B cell (primary cell): Measurements from ENCODE around the gene B4GALT7. TPM values are rescaled to one million over a fixed set of nuclear protein-coding genes. Genes with fewer than 3 reads are reported as not detected.

Experiments used
- ATAC-seq: fragments of 200-7000 bp; cut with Tn5 transposase; one replicate; pipeline ENCODE4 v1.10.0; 2021; ENCODE audit warnings: low read depth, mild to moderate bottlenecking, moderate number of reproducible peaks, moderate library complexity
- CTCF ChIA-PET: fragments of 350-600 bp; sonication (Branson Sonifier 250); formaldehyde crosslinking; loops from one replicate; lab custom pipeline; 2021; ENCODE audit warnings: antibody characterized with exemption, inconsistent platforms; lab: Charles Lee
- POLR2A ChIA-PET: fragments of 350-600 bp; sonication (Branson Sonifier 250); formaldehyde crosslinking; loops from one replicate; lab custom pipeline; 2021; ENCODE audit warnings: antibody characterized with exemption; lab: Charles Lee
- DNase-seq: peaks from one replicate; pipeline ENCODE4 v3.0.0; 2013
- H2AFZ ChIP-seq: 2 replicates; pipeline ENCODE4 v1.6.1; 2012; ENCODE audit warnings: mild to moderate bottlenecking, low read depth, low read length; ENCODE audit not compliant: insufficient read depth, poor library complexity, severe bottlenecking
- H3K27ac ChIP-seq, 2 donors: 1 replicate in 1 of 2; 2 replicates in 1 of 2; pipeline ENCODE4 v1.5.1; 2012 to 2013; ENCODE audit warnings: low read length in 2 of 2, mild to moderate bottlenecking in 2 of 2, moderate library complexity in 1 of 2
- H3K27me3 ChIP-seq, 4 experiments: fragments of 200-600 bp in 1 of 4; sonication (generic) in 1 of 4; replicated peaks in 1 of 4; 1 replicate in 2 of 4; 2 replicates in 2 of 4; pipeline versions ENCODE4 v1.6.1 to v1.7.0; 2013 to 2016; ENCODE audit warnings: low read length in 3 of 4, mild to moderate bottlenecking in 2 of 4, mixed read lengths in 1 of 4, moderate library complexity in 1 of 4; ENCODE audit not compliant: insufficient read depth in 4 of 4, control insufficient read depth in 3 of 4; ENCODE audit errors: control extremely low read depth in 1 of 4
- H3K36me3 ChIP-seq, 2 experiments: replicated peaks in 1 of 2; 1 replicate in 1 of 2; 2 replicates in 1 of 2; pipeline versions ENCODE4 v1.6.1 to v1.7.1; 2013; ENCODE audit warnings: low read length in 1 of 2; ENCODE audit not compliant: insufficient read depth in 2 of 2, control insufficient read depth in 1 of 2; ENCODE audit errors: control extremely low read depth in 1 of 2, extremely low read depth in 1 of 2
- H3K4me1 ChIP-seq, 2 donors: fragments of 200-600 bp in 1 of 2; sonication (generic) in 1 of 2; 1 replicate in 1 of 2; 2 replicates in 1 of 2; pipeline versions ENCODE4 v1.5.1 to v1.6.1; 2013 to 2017; ENCODE audit warnings: low read length in 2 of 2; ENCODE audit not compliant: control insufficient read depth in 2 of 2, insufficient read depth in 2 of 2
- H3K4me2 ChIP-seq: replicated peaks from 2 replicates; pipeline ENCODE3; 2012; ENCODE audit warnings: mild to moderate bottlenecking, low read depth, low read length; ENCODE audit not compliant: poor library complexity, severe bottlenecking
- H3K4me3 ChIP-seq, 5 experiments: fragments of 200-600 bp in 1 of 5; sonication (generic) in 1 of 5; 1 replicate in 3 of 5; 2 replicates in 2 of 5; pipeline versions ENCODE4 v1.5.1 to v1.7.0; 2011 to 2016; ENCODE audit warnings: low read length in 4 of 5, mild to moderate bottlenecking in 4 of 5, low read depth in 2 of 5, control low read depth in 1 of 5, moderate library complexity in 1 of 5; ENCODE audit not compliant: insufficient read depth in 1 of 5; ENCODE audit errors: control extremely low read depth in 1 of 5, extremely low read depth in 1 of 5
- H3K79me2 ChIP-seq: fragments of 200-600 bp; sonication (generic); one replicate; pipeline ENCODE4 v1.6.0; 2016; ENCODE audit warnings: low read length; ENCODE audit not compliant: control insufficient read depth, insufficient read depth
- H3K9ac ChIP-seq: fragments of 200-600 bp; sonication (generic); 2 replicates; pipeline ENCODE4 v1.6.1; 2017; ENCODE audit warnings: mild to moderate bottlenecking, low read length, moderate library complexity
- H3K9me3 ChIP-seq, 3 donors: one replicate each; pipeline versions ENCODE4 v1.6.1 to v1.7.1; 2013; ENCODE audit warnings: low read length in 2 of 3; ENCODE audit not compliant: control insufficient read depth in 2 of 3, insufficient read depth in 1 of 3; ENCODE audit errors: control extremely low read depth in 1 of 3
- H4K20me1 ChIP-seq: 2 replicates; pipeline ENCODE4 v1.6.0; 2012; ENCODE audit warnings: mild to moderate bottlenecking, low read length; ENCODE audit not compliant: insufficient read depth, control insufficient read depth, poor library complexity, severe bottlenecking
- H3K27ac Mint-ChIP-seq: one replicate; pipeline ENCODE4 v1.8.0; 2021; ENCODE audit warnings: mixed read lengths
- H3K27me3 Mint-ChIP-seq: one replicate; pipeline ENCODE4 v1.8.0; 2021; ENCODE audit warnings: mixed read lengths
- H3K4me1 Mint-ChIP-seq: one replicate; pipeline ENCODE4 v1.8.0; 2021; ENCODE audit warnings: mixed read lengths
- H3K4me3 Mint-ChIP-seq: one replicate; pipeline ENCODE4 v1.8.0; 2021; ENCODE audit warnings: mixed read lengths
- H3K9me3 Mint-ChIP-seq: one replicate; pipeline ENCODE4 v1.8.0; 2022; ENCODE audit warnings: mixed read lengths; ENCODE audit not compliant: insufficient read depth
- EZH2 ChIP-seq: IDR thresholded peaks from 2 replicates; pipeline ENCODE4 v1.6.1; 2012; ENCODE audit warnings: borderline replicate concordance, low read depth, mild to moderate bottlenecking, moderate library complexity, low read length; ENCODE audit not compliant: insufficient read depth, poor library complexity, severe bottlenecking
- WGBS: methylation state at CpG from one replicate; pipeline ENCODE4 v1.1.5; 2013; ENCODE audit warnings: missing lambda C conversion rate; ENCODE audit not compliant: insufficient coverage; 5-methylcytosine and 5-hydroxymethylcytosine counted together
- intact Hi-C: fragments of 100-400 bp; cut with micrococcal nuclease; formaldehyde crosslinking; loops from one replicate; pipeline ENCODE4 v1.10.0; 2022
- polyA plus RNA-seq: library from polyadenylated mRNA; depleted of rRNA; stranded (reverse); fragments of >200 nt; gene quantifications from 2 replicates; pipeline ENCODE4 v1.2.3, GENCODE V29; 2012
- total RNA-seq, 2 donors: library from RNA; stranded (reverse); fragments of 120-200 nt in 1 of 2; gene quantifications; 1 replicate in 1 of 2; 2 replicates in 1 of 2; pipeline versions ENCODE4 v1.2.3 to v1.2.4, GENCODE V29; 2013 to 2022
- TF ChIP-seq, protein P1 (sequence below): fragments of 200-600 bp; IDR thresholded peaks from one replicate; pipeline ENCODE4 v1.8.0; 2022; ENCODE audit warnings: antibody characterized with exemption, mild to moderate bottlenecking

B4GALT7 gene
- total and polyA plus RNA-seq, 2 donors (not counting 1 experiment from before 2014, with no cell fraction given) = 27.0 to 41.8 TPM

DNA sequence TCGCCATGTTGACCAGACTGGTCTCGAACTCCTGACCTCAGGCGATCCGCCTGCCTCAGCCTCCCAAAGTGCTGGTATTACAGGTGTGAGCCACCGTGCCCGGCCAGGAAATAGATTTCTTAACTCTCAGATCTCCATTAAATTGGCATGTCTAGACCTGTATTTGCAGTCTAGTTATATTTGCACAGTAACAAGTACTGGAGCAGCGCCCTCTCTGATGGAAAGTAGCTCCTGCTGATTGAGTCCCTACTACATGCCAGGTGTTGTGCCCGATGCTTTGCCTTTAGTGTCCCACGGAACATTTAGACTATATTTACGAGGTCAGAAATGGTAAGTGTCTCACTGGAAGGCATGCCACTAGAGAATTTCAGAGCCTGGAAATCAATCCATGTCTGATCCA is 23.8 kb upstream of the B4GALT7 start:
- Histone ChIP-seq H3K4me1 (no peaks in the 10 kb centered on the region), H3K36me3 (no peaks in the 10 kb centered on the region), H4K20me1 (no peaks in the 10 kb centered on the region), H3K9ac (no peak overlapping the region), H3K27me3 (peaks cover 0 to 5% (median under 1%) of the 10 kb centered on the region in 4 experiments), H3K4me2 (no peak overlapping the region), H3K4me3 (no peak overlapping the region), H2AFZ (no peak overlapping the region), H3K79me2 (no peaks in the 10 kb centered on the region), H3K27ac (no peak overlapping the region), H3K9me3 (peaks cover 0 to 2% (median 0%) of the 10 kb centered on the region in 3 donors)
- Mint-ChIP-seq H3K4me1 (no peaks in the 10 kb centered on the region), H3K27ac (no peak overlapping the region), H3K4me3 (no peak overlapping the region), H3K9me3 (no peaks in the 10 kb centered on the region), H3K27me3 (peaks cover 8% of the 10 kb centered on the region)
- POLR2A ChIA-PET = no interaction called here
- WGBS = 92% methylated on average over 8 of the region's 10 CpGs
- TF ChIP-seq, protein P1, sequence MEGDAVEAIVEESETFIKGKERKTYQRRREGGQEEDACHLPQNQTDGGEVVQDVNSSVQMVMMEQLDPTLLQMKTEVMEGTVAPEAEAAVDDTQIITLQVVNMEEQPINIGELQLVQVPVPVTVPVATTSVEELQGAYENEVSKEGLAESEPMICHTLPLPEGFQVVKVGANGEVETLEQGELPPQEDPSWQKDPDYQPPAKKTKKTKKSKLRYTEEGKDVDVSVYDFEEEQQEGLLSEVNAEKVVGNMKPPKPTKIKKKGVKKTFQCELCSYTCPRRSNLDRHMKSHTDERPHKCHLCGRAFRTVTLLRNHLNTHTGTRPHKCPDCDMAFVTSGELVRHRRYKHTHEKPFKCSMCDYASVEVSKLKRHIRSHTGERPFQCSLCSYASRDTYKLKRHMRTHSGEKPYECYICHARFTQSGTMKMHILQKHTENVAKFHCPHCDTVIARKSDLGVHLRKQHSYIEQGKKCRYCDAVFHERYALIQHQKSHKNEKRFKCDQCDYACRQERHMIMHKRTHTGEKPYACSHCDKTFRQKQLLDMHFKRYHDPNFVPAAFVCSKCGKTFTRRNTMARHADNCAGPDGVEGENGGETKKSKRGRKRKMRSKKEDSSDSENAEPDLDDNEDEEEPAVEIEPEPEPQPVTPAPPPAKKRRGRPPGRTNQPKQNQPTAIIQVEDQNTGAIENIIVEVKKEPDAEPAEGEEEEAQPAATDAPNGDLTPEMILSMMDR = no peak
- no peak for TF ChIP-seq EZH2
- no peak for ATAC-seq
- intact Hi-C loops = no loop called here
- DNase-seq = no peak
- CTCF ChIA-PET = interaction anchor here (0.9 kb wide), 1 partner anchor 11 kb away, joined by 3 read pairs; no protein-coding TSS in a partner anchor

DNA sequence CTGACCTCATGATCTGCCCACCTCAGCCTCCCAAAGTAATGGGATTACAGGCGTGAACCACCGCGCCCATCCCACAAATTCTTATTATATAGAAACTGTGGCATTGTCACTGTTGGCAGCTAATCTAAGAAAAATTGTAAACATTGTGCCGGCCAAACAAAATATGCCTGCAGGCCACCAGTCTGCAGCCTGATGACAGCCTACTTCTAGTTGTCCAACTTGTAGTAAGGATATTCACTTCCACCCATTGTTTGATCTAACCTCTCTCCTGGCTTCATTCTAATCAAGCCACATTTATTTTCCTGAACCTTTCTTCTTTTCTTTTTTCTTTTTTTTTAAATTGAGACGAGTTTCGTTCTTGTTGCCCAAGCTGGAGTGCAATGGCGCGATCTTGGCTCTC is 21.6 kb upstream of the B4GALT7 start:
- TF ChIP-seq, protein P1 = no peak
- TF ChIP-seq EZH2 = no peak
- Histone ChIP-seq H3K9me3 (peaks cover 0 to 5% (median 0%) of the 10 kb centered on the region in 3 donors), H3K4me1 (no peaks in the 10 kb centered on the region), H3K9ac (no peak overlapping the region), H3K27me3 (peaks cover 0 to 8% (median 3%) of the 10 kb centered on the region in 4 experiments), H3K4me3 (no peak overlapping the region), H2AFZ (no peak overlapping the region), H3K27ac (no peak overlapping the region), H3K36me3 (no peaks in the 10 kb centered on the region), H3K4me2 (no peak overlapping the region), H4K20me1 (no peaks in the 10 kb centered on the region), H3K79me2 (no peaks in the 10 kb centered on the region)
- intact Hi-C loops = no loop called here
- Mint-ChIP-seq H3K27me3 (peaks cover 13% of the 10 kb centered on the region), H3K9me3 (no peaks in the 10 kb centered on the region), H3K27ac (no peak overlapping the region), H3K4me3 (no peak overlapping the region), H3K4me1 (no peaks in the 10 kb centered on the region)
- CTCF ChIA-PET = interaction anchor here (1.7 kb wide), 1 partner anchor 9 kb away, joined by 4 read pairs; no protein-coding TSS in a partner anchor
- POLR2A ChIA-PET = interaction anchor here (0.5 to 0.7 kb wide), 2 partner anchors 27 to 184 kb away, joined by 5 to 10 read pairs; no protein-coding TSS in a partner anchor
- WGBS = 90% methylated on average over 3 of the region's 8 CpGs
- ATAC-seq = no peak
- no peak for DNase-seq
